Esophagus squamous epithelium (tissue), 5 donors: Measurements from ENCODE around the gene RFTN2. TPM values are rescaled to one million over a fixed set of nuclear protein-coding genes. Genes with fewer than 3 reads are reported as not detected.
"Not testable (repeated sequence)": the region's sequence is repeated elsewhere in the genome, so short reads cannot be mapped to it uniquely, and the experiment has no call there.

Source experiments
- DNase-seq: peaks from one replicate; lab custom pipeline; 2025; lab: John Stamatoyannopoulos, UW
- H3K27ac ChIP-seq, 4 donors: fragments of 200-600 bp; sonication (generic); one replicate each; pipeline ENCODE4 v1.5.1; 2016 to 2019; ENCODE audit warnings: mild to moderate bottlenecking in 1 of 4
- H3K27me3 ChIP-seq, 4 donors: fragments of 200-600 bp; sonication (generic); 1 replicate in 3 of 4; 2 replicates in 1 of 4; pipeline versions ENCODE4 v1.5.1 to v1.6.0; 2017 to 2021; ENCODE audit warnings: antibody characterized with exemption in 1 of 4
- H3K36me3 ChIP-seq, 3 donors: fragments of 200-600 bp; sonication (generic); one replicate each; pipeline ENCODE4 v1.5.1; 2016 to 2019
- H3K4me1 ChIP-seq, 3 donors: fragments of 200-600 bp; sonication (generic); one replicate each; pipeline ENCODE4 v1.5.1; 2017 to 2019
- H3K4me3 ChIP-seq, 4 donors: fragments of 200-600 bp; sonication (generic); 1 replicate in 3 of 4; 2 replicates in 1 of 4; pipeline ENCODE4 v1.5.1; 2016 to 2019; ENCODE audit warnings: mild to moderate bottlenecking in 2 of 4, moderate library complexity in 1 of 4
- H3K9me3 ChIP-seq, 3 donors: fragments of 200-600 bp; sonication (generic); one replicate each; pipeline ENCODE4 v1.5.1; 2016 to 2019
- CTCF ChIP-seq, 6 experiments: fragments of 450-650 bp in 4 of 6; fragments of 200-600 bp in 2 of 6; sonication (generic) in 2 of 6; IDR thresholded peaks; one replicate each; pipeline ENCODE4 v1.5.1; 2016 to 2019; ENCODE audit warnings: antibody characterized with exemption in 6 of 6, mild to moderate bottlenecking in 4 of 6, moderate library complexity in 4 of 6
- POLR2A ChIP-seq, 4 donors: fragments of 450-650 bp; IDR thresholded peaks; one replicate each; pipeline ENCODE4 v1.6.1; 2017; ENCODE audit warnings: antibody characterized with exemption in 4 of 4, mild to moderate bottlenecking in 4 of 4, moderate library complexity in 3 of 4
- WGBS, 2 donors: methylation state at CpG; one replicate each; pipeline ENCODE4 v1.1.5; 2018; 5-methylcytosine and 5-hydroxymethylcytosine counted together
- intact Hi-C: fragments of 100-400 bp; cut with DNase I; formaldehyde crosslinking; loops from one replicate; pipeline ENCODE4 v1.15.0; 2022
- total RNA-seq, 4 donors: library from RNA; depleted of rRNA; stranded (reverse); fragments of >200 nt; gene quantifications; one replicate each; pipeline ENCODE4 v1.1.0, GENCODE V29; 2016
- donor health status: DM: yes; HTN: yes; CAD: no.

RFTN2 gene
- total RNA-seq, 4 donors from 2014 or later = 1.4 to 7.4 (median 2.7) TPM; not detected in 1

- Histone ChIP-seq H3K27me3 (no peaks in the 10 kb centered on the region), H3K4me3 (peak overlapping the region; percentile 75 to 96 (median 88)), H3K27ac (peak overlapping the region; percentile 55 to 89 (median 84)), H3K36me3 (peaks cover 0 to 15% (median 0%) of the 10 kb centered on the region in 3 donors), H3K4me1 (peaks cover 21 to 54% (median 25%) of the 10 kb centered on the region in 3 donors), H3K9me3 (no peaks in the 10 kb centered on the region)
- intact Hi-C loops = loop anchor here (10.0 kb wide), 1 partner anchor 191 kb away; the partner anchor contains the start of gene MOB4
- TF ChIP-seq CTCF (IDR thresholded peaks at IDR 0.05) = no peak
- no peak for TF ChIP-seq POLR2A (IDR thresholded peaks at IDR 0.05)
- DNase-seq = no peak
- WGBS, 2 donors = 14 to 38% methylated on average over 12 to 18 of the region's 38 CpGs
Observed at GRCh38 chr2:197705912-197706838, 30.8 kb upstream of the RFTN2 start.

GRCh38 chr2:197705121-197705911 is 29.9 kb upstream of the RFTN2 start, which contains the start of gene MARS2:
Gene MARS2 (plus strand): TSS chr2:197705369. CDS start chr2:197705406, 37 bp downstream.
- Histone ChIP-seq H3K4me1 (peaks cover 21 to 53% (median 25%) of the 10 kb centered on the region in 3 donors), H3K9me3 (no peaks in the 10 kb centered on the region), H3K27ac (peak within 1 kb of the TSS; percentile 76 to 89 (median 87)), H3K36me3 (peaks cover 0 to 9% (median 0%) of the 10 kb centered on the region in 3 donors), H3K4me3 (peak within 1 kb of the TSS; percentile 75 to 96 (median 88)), H3K27me3 (no peaks in the 10 kb centered on the region)
- peak in 2 of 4 donors; percentile 19 to 59 for TF ChIP-seq POLR2A (IDR thresholded peaks at IDR 0.05)
- peak in 1 of 6 experiments; percentile 24 for TF ChIP-seq CTCF (IDR thresholded peaks at IDR 0.05)
- intact Hi-C loops = loop anchor here (10.0 kb wide), 1 partner anchor 191 kb away; the partner anchor contains the start of gene MOB4
- peak; percentile 58 for DNase-seq
- WGBS, 2 donors = 0% methylated on average over 6 to 12 of the region's 86 CpGs

GRCh38 chr2:197704434-197705120 is 29.2 kb upstream of the RFTN2 start:
- TF ChIP-seq POLR2A (IDR thresholded peaks at IDR 0.05) (no peak), CTCF (IDR thresholded peaks at IDR 0.05) (no peak)
- no peaks in the 10 kb centered on the region for H3K9me3 ChIP-seq
- no peak for DNase-seq
- H3K27ac ChIP-seq = peak overlapping the region; percentile 76 to 89 (median 87)
- WGBS, 2 donors = 0 to 3% methylated on average over 5 of the region's 5 CpGs
- intact Hi-C loops = loop anchor here (10.0 kb wide), 1 partner anchor 190 kb away; the partner anchor contains the start of gene MOB4
- peaks cover 0 to 2% (median 0%) of the 10 kb centered on the region in 3 donors for H3K36me3 ChIP-seq
- H3K27me3 ChIP-seq = no peaks in the 10 kb centered on the region
- peaks cover 21 to 46% (median 25%) of the 10 kb centered on the region in 3 donors for H3K4me1 ChIP-seq
- peak overlapping the region; percentile 75 to 96 (median 88) for H3K4me3 ChIP-seq

- no peak for DNase-seq
- intact Hi-C loops = loop anchor here (10.0 kb wide), 1 partner anchor 186 kb away; the partner anchor contains the start of gene MOB4
- no peaks in the 10 kb centered on the region for H3K36me3 ChIP-seq
- TF ChIP-seq CTCF (IDR thresholded peaks at IDR 0.05) (no peak), POLR2A (IDR thresholded peaks at IDR 0.05) (no peak)
- WGBS, 2 donors = 88 to 96% methylated on average over 2 of the region's 3 CpGs
- H3K4me3 ChIP-seq = no peak overlapping the region
- no peak overlapping the region for H3K27ac ChIP-seq
- H3K4me1 ChIP-seq = peaks cover 0 to 13% (median 2%) of the 10 kb centered on the region in 3 donors
- H3K27me3 ChIP-seq = no peaks in the 10 kb centered on the region
- no peaks in the 10 kb centered on the region for H3K9me3 ChIP-seq
Observed at GRCh38 chr2:197700960-197701359, 25.6 kb upstream of the RFTN2 start.

- not testable (repeated sequence) for H3K4me1 ChIP-seq, H3K27me3 ChIP-seq, DNase-seq, H3K27ac ChIP-seq, H3K4me3 ChIP-seq, H3K36me3 ChIP-seq, H3K9me3 ChIP-seq
- intact Hi-C loops = loop anchor here (10.0 kb wide), 1 partner anchor 185 kb away; the partner anchor contains the start of gene MOB4
Observed at GRCh38 chr2:197699724-197700123, 24.3 kb upstream of the RFTN2 start.

- H3K27me3 ChIP-seq, H3K9me3 ChIP-seq, H3K4me3 ChIP-seq, DNase-seq, H3K36me3 ChIP-seq, H3K4me1 ChIP-seq, intact Hi-C loops, H3K27ac ChIP-seq: not testable (repeated sequence)
- no CpG with 5 or more reads among the region's 29 CpGs for WGBS, 2 donors
Observed at GRCh38 chr2:197696571-197696970, 21.2 kb upstream of the RFTN2 start.

- intact Hi-C loops, H3K27me3 ChIP-seq, DNase-seq, H3K36me3 ChIP-seq, H3K4me3 ChIP-seq, H3K9me3 ChIP-seq, H3K4me1 ChIP-seq, H3K27ac ChIP-seq: not testable (repeated sequence)
- WGBS, 2 donors = no CpG with 5 or more reads among the region's 30 CpGs
Observed at GRCh38 chr2:197695971-197696370, 20.6 kb upstream of the RFTN2 start.
